ENCODE data around the gene RNF11. TPM values are rescaled to one million over a fixed set of nuclear protein-coding genes. Genes with fewer than 3 reads are reported as not detected.

The RNF11 gene
- total RNA-seq, 1 donor from 2014 or later: 98.6 TPM

GRCh38 chr1:51304360-51304759, 68.3 kb downstream of the RNF11 start:
- ATAC-seq (no peak), DNase-seq (ENCODE audit: low spot score) (no peak)
- intact Hi-C loops (cut with DNase I): no loop called here

- ATAC-seq (no peak), DNase-seq (ENCODE audit: low spot score) (no peak)
- intact Hi-C loops (cut with DNase I): no loop called here
Observed at GRCh38 chr1:51305371-51305823, 69.3 kb downstream of the RNF11 start.

DNA sequence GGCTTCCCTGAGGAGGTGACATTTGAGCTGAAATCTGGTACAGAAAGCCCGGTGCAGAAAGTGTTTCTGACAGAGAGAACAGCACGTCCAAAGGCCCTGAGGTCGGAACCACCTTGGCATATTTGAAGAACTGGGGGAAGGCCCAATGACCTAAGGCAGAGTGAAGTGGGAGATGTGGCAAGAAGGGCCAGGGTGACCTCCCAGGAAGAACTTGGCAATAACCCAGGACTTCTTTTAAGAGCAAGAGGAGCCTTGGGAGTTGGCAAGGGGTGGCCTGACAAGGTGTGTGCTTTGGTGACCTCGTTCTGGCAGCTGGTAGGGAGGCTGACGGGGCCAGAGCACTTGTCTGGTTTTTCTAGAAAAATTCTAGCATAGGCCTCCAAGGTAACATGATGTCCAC, 70.9 kb downstream of the RNF11 start:
- intact Hi-C loops (cut with DNase I): no loop called here
- ATAC-seq (no peak), DNase-seq (ENCODE audit: low spot score) (no peak)

DNA sequence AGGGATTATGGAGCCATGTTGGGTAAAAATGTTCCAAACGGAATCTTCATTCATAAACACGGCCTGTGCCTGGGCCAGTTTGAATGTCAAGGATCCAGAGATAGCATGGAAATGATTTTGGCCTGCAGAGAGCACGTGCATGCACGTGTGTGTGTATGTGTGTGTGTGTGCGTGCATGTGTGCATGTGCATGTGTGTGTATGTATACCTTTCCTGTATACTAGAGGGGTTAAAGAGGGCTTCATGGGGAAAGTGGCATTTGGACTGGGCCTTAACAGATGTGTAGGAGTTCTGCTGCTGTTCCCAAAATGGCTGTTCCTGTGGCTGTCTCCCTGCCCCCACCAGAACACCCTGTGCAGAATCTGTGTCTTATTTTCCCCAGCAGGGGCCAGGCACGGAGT, 72.6 kb downstream of the RNF11 start:
- intact Hi-C loops (cut with DNase I): no loop called here
- DNase-seq (ENCODE audit: low spot score) (no peak), ATAC-seq (no peak)

DNA sequence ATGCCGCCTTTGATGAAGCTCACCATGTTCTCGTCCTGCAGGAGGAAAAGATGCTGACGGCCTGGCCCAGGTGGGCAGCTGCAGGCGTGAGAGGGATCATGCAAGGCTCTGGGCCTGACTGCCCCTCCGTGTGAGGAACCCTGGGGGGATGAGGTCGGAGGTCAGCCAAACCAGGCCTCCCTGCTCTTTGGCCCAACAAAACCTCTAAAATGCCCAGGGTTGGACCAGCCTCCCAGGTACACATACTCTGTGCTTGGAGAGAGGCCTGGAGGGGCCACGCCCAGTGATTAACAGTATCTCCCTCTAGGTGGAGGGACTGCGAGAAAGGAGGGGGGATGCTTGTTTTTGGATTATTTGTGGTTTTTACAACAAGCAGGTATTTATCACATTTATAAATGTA, 73.2 kb downstream of the RNF11 start:
- intact Hi-C loops (cut with DNase I): no loop called here
- DNase-seq (ENCODE audit: low spot score) (no peak), ATAC-seq (no peak)

GRCh38 chr1:51310871-51311613, 75.0 kb downstream of the RNF11 start:
- no peak for DNase-seq (ENCODE audit: low spot score)
- no peak for ATAC-seq
- intact Hi-C loops (cut with DNase I): no loop called here

DNA sequence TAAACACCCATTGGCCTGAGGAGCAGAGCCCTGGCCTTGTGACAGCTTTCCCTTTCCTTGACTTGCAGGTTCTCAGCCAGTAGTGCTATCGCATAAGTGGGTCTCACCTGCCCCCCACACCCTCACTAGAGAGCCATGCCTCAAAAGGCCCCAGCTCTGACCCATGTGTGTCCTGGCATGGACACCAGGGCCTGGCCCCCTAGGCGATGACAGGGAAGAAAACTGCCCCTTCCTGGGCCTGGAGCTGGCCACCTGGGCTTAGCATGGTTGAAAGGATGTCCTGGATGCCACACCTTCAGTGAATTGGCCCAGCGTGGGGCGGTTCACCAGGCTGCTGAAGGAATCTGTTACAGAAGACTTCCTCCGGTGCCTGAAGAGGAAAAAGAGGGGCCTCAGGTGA, 75.8 kb downstream of the RNF11 start:
- intact Hi-C loops (cut with DNase I): no loop called here

DNA sequence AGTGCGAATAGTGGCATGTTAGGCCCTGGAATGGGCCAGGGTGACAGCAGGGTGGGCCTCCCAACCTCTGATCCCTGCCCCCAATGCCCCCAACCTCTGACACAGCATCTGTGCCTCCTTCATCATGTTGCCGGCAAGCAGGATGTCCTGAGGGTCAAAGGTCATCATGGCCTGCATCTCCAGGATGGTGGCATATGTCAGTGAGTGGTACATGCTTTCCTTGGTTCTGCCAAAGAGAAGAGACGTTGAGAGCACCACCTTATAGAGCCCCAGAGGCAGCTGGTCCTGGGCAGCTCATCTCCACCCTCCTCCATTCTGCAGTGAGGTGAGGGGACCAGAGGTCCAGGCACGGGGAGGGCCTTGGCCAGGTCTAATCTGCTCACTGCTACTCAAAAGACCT, 76.6 kb downstream of the RNF11 start:
- ATAC-seq: no peak
- DNase-seq (ENCODE audit: low spot score): no peak
- intact Hi-C loops (cut with DNase I): no loop called here

More for the DNA sequence above, 75.8 kb downstream of the RNF11 start:
- no peak for DNase-seq (ENCODE audit: low spot score)
- ATAC-seq: no peak

DNA sequence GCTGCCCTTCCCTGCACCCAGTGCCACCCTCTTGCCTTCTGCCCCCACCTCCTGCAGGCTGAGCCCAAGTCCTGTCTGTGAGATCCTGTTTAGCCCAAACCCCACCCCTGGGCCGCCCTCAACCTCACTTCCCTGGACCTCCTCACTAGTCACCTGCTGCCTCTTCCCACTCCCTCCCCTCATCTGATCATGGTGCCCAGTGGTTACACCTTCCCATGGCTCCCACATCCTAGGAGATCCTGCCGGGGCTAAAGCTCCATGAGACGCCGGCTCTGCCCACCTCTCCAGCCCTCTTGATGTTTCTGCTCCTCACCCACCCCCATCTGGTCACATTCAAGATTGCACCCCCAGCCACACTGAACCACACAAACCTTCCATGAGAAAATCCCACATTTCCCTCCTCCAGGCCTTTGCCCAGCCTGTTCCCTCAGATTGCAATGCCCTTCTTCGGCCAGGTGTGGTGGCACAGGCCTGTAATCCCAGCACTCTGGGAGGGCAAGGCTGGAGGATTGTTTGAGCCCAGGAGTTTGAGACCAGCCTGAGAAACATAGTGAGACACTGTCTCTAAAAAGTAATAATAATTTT, 77.3 kb downstream of the RNF11 start:
- no peak for DNase-seq (ENCODE audit: low spot score)
- ATAC-seq: no peak
- intact Hi-C loops (cut with DNase I): no loop called here

GRCh38 chr1:51313961-51314777, 78.1 kb downstream of the RNF11 start:
- intact Hi-C loops (cut with DNase I): no loop called here

DNA sequence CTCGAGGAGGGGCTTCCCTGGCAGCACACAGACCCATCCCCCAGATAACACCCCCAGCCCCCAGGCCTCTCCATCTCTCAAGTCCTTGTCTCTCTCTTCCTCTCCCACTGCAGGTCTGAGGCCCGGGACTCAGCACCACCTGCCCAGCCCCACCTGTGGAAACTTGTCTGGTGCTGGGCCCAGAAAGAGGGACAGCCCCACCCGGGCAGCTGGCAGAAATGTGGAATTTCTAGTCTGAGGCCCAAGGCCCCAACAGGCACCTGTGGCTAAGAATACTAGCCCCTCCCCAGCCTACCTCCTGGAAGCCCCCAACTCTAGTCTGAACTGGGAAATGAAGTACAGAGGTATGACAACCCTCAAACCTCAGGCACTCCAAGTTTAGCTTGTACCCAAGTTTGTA, 78.9 kb downstream of the RNF11 start:
- no peak for ATAC-seq
- DNase-seq (ENCODE audit: low spot score): no peak
- intact Hi-C loops (cut with DNase I): no loop called here

More at GRCh38 chr1:51313961-51314777, 78.1 kb downstream of the RNF11 start:
- DNase-seq (ENCODE audit: low spot score) (no peak), ATAC-seq (no peak)

- intact Hi-C loops (cut with DNase I): no loop called here
- DNase-seq (ENCODE audit: low spot score): no peak
Observed at GRCh38 chr1:51316113-51316845, 80.2 kb downstream of the RNF11 start.

DNA sequence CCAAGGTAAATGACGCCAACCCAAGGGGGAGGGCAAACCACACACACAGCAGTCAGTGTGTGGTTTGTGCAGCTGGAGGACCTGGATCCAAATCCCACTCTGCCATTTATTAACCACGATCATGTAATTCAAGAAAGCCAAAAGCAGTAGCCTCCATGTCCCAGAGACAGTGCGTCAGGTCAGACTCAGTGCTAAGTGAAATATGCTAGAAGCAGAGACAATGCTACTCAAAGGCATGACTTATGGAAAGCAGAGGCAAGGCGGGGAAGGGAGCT, 80.7 kb downstream of the RNF11 start:
- no peak for ATAC-seq
- intact Hi-C loops (cut with DNase I): no loop called here
- DNase-seq (ENCODE audit: low spot score): no peak

More at GRCh38 chr1:51316113-51316845, 80.2 kb downstream of the RNF11 start:
- ATAC-seq: no peak

GRCh38 chr1:51317798-51318197, 81.7 kb downstream of the RNF11 start:
- intact Hi-C loops (cut with DNase I): no loop called here
- ATAC-seq (no peak), DNase-seq (ENCODE audit: low spot score) (no peak)

DNA sequence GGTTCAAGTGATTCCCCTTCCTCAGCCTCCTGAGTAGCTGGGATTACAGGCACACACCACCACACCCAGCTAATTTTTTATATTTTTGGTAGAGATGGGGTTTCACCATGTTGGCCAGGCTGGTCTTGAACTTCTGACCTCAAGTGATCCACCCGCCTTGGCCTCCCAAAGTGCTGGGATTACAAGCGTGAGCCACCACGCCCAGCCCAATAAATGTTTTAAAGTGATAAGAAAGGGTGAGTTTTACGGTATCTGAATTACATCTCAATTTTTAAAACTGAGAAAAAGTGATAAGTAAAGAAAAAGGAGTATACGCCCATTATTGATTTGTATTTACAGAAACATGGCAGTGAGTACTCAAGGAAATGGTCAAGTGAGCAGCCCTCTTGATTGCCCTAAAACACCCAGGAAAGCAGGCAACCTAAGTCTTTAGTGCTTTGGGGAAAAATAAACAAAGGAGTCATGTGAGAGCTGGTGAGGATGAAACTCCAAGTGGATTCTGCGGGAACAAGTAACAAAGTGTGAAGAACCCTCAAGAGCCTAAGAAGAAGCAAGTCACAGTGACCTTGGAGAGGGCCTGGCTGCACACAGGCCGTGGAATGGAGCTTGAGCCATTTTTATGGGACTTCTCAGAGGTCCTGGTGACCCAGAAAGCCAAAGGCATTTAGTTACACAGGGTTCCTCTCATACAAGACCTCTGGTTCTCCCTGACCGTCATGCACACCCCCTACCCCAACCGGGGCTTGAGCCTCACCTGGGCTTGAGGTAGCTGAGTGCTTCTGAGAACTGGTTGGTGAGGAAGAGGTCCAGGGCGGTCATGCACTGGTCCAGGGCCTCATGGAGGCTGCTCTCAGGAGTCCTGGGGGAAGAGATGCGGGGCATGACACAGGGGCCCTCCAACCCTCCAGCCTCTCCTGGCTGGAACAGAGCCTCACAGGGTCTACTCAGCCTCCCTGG, 85.2 kb downstream of the RNF11 start:
- intact Hi-C loops (cut with DNase I): no loop called here
- no peak for ATAC-seq
- no peak for DNase-seq (ENCODE audit: low spot score)

DNA sequence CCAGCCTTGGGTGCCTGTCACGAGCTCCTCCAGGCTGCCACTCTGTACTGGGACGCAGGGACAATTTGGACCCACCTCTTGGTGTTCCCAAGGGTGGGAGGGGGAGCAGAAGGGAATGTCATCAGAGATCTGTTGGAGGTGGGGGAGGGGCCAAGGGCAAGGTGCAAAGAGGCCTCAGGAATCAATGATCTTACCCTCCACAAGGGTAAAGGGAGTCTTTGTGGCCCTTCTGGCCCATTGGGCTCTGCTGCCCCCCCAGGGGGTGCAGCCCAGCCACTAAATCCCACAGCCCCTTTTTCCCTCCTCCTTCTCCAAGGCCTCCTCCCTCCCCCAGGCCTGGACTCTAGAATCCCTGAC, 85.8 kb downstream of the RNF11 start:
- DNase-seq (ENCODE audit: low spot score) (no peak), ATAC-seq (no peak)
- intact Hi-C loops (cut with DNase I): no loop called here

- ATAC-seq (no peak), DNase-seq (ENCODE audit: low spot score) (no peak)
- intact Hi-C loops (cut with DNase I): no loop called here
Observed at GRCh38 chr1:51322417-51323101, 86.5 kb downstream of the RNF11 start.

Measured in sciatic nerve (tissue), 2 donors.